AML-193 (cell line): ENCODE data around the gene SMIM43.

ENCODE experiments used
- DNase-seq, 2 experiments: peaks; one replicate each; lab custom pipeline; 2025; lab: John Stamatoyannopoulos, UW

The SMIM43 gene

DNA sequence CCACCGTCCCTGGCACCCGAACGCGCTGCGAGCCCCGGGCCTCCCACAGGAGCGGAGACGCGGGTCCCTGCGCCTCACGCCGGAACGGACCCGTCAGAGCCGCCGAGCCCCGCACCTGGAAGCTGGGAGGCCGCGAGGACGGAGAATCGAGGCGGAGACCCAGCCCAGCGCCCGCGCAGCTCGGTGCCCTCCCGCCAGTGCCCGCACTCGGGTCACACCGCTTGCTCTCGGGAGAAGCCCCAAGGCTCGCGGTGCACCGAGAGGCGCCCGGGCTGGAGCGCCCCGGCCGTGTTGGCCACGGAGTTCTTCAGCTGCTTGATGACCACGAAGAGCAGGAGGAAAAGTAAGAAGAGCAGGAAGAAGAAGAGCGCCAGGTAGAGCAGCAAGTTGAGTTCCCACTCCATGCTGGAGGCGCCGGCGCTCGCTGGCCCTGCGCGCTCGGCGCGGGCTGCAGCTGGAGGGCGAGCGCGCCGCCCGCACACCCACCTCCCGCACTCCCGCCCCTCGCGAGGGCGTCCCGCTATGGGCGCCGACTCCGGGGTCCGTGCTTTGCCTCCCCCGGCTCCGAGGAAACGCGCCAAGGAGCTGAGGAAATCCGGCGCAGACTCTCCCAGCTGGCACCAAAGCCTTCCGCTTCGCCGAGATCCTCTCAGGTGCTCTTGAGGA is at the start of gene SMIM43:
SMIM43 (minus strand) TSS at position 463 of the 666 bp plus-strand sequence; CDS start at position 404, 59 bp downstream.
- no peak for DNase-seq

DNA sequence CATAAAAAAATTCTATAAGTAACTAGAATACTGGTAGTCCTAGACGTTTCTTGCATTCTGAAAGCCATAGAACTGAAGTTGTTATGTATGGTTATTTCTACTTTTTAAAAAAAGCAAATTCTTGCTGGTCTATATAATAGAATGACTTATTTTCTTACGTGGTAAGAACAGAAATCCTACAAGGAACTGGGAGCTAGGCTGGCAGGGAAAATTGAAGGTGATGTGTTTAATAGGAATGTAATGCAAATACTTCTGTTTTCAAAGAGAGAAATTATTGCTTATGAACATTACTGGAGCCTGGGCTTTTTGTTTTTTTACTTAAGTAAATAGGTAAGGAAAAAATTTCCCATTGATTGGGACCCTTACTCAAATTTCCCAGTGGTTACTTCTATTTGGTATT is 49.8 kb upstream of the SMIM43 start:
- no peak for DNase-seq

DNA sequence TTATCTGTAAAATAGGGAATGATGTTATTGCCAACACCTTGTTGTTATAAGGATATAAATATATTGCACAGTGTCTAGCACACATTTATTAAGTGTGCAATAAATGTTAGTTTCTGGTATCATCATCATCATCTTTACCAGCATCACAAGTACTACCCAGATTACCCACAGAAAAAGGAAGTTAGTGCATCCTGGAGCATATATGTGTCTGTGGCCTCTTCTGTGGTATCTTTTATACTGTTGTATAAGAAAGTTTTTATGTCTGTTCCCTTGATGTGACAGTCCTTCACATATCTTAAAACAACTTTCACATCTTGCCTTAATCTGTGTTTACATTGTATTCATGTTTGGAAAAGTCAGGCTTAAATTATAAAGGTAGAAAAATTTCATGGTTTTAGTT is 46.2 kb upstream of the SMIM43 start:
- no peak for DNase-seq

DNA sequence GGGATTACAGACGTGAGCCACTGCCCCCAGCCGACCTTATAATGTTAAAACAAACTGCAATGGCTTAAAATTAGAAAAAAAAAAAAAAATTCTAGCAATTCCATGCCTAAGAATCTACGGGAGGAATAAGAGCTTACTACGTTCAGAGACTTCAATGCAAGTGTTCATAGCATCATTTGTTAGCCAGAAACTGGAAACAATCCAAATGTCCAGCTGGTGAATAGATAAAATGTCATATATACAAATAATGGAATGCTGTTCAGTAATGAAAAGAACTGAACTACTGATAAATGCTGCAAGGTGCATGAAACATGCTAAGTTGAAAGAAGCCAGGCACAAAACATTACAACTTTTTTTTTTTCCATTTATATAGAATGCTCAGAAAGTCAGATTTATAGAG is 41.4 kb upstream of the SMIM43 start:
- no peak for DNase-seq

DNA sequence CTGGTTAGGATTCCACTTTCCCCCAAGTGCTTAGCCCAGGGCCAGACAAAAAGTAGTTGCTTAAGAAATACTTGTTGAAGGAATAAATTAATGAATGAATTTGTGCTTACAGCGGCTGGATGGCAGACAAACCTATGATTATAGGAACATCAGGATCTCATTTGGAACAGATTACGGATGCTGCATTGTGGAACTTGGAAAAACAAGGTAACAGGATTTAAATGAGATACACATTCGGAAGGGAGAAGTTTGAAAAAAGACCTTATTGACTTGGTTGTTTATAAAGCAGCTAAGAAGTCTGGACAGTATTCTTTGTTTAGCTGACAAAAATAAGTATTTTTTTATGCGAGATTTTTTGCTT is 36.7 kb upstream of the SMIM43 start:
- DNase-seq: peak in 1 of 2 experiments; percentile 19

DNA sequence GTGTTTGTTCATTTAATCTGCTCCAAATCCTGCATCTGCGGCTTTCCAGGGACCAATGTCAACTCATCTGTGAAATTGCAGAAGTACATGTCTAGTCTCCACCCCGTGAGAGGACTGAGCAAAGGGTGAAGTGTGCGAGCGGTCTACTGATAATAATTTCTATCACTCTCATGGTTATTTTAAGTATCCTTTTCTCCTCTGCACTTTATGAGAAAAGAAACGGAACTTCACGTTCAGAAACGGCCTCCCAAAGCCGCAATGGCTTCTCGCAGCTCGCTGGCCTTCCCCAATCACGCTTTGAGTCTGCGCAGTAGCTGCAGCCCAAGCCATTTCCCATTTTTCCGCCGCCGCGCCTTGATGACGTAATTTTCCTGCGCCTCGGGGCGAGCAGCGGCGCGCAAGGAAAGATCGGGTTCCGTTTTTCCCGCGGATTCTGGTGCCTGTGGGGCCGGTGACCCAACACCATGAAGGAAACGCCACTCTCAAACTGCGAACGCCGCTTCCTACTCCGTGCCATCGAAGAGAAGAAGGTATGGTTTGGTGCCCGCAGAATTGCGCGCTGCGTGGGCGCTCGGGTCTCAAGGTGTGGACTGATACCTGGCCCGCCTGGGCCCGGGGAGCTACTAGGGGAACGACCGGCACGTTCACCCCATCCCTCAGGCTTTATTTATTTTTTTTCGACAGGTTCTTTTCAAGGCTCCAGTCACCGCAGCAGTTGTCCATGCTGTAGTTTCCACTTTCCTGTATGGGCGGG is 36.2 kb upstream of the SMIM43 start, which contains the start of gene EXOSC9:
EXOSC9 (plus strand) TSS at position 363 of the 754 bp plus-strand sequence; CDS start at position 465, 102 bp downstream.
- DNase-seq: peak; percentile 78 to 80

DNA sequence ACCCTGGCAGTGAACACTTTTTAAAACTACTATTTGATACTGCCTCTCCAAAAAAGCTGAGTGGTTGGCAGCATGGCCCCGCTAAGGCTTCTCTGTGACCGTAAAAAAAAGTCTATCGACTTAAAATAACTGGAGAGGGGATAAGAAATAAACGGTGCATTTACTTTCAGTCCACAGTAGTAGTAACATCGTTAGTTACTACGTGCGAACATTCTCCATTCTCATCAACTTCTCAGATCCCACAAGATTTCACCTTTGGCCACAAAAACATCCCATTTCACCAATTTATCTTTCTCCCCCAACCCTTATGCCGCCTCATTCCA is 35.6 kb upstream of the SMIM43 start:
- no peak for DNase-seq

DNA sequence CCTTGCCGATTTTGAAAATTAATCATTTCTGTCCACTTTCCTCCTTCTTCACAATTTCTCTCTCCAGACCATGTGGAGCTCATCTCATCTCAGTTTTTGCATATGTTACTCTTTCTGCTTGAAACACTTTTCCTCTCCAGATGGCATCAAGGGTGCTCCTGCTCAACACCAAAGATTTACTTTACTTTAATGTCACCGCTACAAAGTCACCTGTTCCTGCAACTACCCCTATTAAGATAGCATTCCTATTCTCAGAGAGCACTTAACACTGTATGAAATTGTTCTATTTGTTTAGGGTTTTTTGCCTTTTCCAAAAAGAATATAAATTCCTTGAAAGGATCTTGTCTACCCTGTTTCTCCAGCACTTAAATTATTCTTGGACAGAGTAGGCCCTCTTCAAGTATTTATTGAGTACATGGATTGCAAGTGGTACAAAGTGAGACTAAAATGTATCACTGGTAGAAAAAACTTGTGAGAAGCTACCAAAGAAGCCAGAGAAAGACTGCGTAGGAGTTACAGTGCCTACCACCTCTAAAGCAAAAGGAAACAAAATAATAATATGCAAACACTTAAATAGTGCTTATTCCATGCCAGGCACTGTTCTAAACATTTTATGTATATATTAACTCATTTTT is 35.0 kb upstream of the SMIM43 start:
- no peak for DNase-seq

DNA sequence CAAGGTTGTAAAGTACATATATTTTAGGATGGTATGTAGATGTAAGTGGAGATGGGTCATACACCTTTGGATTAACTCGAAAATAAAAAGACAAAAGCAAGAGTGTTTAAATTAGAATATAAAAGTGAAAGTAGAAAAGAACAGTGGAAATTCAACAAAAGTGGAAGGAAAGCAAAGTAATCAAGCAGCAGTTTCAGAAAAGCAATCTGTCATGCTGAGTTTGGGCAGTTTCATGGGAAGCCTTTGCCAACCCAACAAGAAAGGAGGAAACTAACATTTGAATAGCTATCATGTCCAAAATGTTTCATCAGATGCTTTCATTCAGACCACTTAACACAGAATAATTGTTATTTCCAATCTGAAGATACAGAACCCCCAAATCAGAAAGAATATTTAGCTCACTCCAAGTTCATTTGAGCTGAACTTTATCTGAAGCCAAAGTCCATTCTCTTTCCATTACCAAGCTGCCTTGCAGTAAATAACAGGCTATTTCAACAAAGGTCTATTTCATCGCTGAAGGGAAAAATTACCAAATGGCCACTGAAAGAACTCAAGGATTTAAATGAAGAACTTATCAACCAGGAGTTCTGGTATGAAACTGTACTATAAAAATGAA is 34.4 kb upstream of the SMIM43 start:
- no peak for DNase-seq

DNA sequence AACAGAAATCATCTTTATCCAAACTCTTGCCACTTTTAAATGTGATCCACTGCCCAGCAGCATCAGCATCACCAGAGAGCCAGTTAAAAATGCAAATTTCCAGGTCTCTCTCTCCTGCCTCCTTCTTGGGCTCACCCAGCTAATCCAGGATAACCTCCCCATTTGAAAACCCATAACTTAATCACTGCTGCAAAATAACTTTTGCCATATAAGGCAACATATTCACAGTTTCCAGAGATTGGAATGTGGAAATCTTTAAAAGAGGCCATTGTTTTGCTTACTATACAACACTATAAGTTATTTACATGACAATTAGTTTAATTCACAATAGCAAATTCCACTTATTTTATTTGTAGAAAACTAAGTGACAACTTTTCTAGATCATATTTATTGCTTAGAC is 31.3 kb upstream of the SMIM43 start:
- DNase-seq: no peak

DNA sequence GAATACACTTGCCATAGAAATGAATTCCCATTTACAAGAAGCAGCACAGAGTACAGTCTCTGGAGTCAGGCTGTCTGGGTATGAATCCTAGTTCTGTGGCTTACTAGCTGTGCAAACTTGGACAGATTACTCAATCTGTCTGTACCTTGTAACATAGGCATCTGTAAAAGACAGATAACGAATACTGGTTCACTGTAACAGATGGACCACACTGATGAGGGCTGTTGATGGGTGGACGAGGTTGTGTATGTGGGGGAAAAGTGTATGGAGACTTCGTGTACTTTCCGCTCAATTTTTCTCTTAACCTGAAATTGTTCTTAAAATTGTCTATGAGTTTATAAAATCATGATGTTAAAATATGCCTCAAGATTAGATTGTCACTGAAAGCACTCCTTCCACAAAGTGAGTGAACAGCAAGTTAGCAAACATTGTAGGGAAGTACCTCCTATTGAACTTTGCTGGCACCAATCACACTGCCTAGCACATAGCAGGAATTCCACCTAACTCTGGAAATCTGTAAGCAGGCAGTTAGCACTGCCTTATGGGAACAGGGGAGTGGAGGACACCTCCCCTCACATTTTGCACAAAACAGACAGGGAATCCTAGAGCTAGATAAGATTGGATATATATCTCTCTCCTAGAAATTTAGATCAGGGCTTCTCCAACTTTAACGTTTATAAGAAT is 29.7 kb upstream of the SMIM43 start:
- no peak for DNase-seq

DNA sequence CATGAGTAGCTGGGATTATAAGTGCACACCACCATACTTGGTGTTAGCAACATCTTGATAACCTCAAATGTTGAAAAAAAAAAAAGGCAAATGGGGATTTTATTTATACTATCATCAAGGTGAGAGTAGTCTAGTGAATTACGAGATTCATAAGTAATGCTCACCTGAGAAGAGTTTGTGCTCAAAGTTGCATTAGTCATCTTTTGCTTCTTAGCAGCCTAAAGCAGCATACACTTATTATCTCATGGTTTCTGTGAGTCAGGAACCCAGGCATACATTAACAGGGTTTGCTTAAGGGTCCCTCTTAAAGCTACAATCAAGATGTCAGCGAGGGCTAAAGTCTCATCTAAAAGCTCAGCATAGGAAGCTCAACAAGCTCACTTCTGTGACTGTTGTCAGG is 28.0 kb upstream of the SMIM43 start:
- no peak for DNase-seq

DNA sequence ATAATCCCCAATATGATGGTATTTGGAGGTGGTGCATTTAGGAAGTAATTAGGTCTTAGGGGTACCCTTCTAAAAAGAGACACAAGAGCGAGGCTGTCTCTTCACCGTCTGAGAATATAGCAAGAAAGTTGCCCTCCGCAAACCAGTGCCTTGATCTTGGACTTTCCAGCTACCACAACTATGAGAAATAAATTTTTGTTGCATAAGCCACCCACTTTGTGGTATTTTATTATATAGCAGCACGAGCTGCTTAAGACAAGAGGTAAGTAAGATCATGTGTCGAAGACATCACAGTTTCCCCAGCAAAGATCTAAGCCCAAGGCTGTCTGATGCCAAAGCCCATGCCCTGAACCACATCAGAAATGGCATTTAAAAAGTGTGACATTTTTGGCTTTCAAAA is 26.5 kb upstream of the SMIM43 start:
- DNase-seq: no peak

DNA sequence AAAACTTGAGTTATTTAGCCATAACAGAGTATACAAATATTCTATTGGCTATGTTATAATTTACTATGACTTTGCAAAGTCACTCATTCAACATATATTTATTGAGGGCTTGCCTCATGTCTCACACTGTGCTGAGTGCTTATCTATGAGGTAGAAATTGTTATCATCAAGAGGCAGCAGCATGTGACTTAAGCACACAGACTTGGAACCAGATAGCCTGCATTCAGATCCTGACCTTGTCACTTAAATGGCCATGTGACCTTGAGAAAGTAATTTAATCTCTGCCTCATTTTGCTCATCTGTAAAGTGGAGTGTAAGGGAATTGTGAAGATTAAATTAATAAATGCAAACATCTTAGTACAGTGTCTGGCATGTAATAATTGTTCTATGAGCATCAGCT is 26.0 kb upstream of the SMIM43 start:
- DNase-seq: no peak

DNA sequence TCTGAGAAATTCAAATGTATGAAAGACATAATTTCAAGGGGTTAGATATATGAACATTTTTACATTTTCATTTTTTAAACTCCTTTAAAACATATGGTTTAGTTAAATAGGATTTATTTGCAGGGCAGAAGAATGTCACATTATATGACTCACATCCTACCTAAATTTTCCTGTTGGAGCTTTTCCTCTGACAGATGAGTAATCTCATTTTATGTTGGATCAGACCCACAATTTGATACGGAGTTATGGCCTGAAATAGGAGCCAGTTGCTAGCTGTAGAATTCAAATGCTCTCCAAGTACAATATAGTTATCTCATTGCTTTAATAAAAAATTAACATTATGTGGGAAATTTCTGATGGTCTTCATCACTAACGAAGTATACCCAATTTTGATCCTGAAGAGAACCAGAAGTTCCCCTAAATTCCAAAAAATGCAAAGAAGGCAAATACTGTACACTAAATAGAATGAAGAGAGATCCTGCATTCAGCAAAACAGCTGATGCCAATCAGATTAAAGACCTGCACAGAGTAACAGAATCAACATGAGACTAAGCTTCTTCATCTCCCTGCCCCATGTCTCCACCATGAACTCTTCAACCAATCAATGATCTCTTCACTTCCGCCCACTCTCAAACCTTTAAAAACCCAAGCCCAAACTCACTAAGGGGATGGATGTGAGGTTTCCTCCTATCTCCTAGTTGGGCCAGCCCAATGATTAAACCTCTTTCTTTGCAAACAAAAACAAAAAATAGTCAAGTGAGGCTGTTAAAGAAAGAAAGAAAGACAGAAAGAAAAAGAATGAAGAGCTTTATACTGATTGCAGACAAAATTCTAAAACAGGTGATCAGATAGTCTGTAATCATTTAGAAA is 25.2 kb upstream of the SMIM43 start:
- no peak for DNase-seq

DNA sequence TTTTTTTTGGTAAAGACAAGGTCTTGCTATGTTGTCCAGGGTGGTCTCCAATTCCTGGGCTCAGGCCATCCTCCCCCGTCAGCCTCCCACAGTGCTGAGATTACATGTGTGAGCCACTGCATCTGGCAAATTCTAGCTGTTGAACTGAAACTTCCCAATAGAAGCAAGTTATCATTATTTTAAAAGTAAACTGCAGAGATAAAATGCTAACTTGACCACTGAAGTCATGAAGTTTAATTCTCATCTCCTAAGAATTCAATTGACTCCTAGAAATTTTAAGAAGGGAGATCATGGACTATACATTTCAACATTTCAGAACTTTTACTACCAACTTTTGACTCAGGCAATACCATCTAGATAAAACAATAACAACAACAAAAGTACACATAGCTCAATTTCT is 24.5 kb upstream of the SMIM43 start:
- DNase-seq: no peak

DNA sequence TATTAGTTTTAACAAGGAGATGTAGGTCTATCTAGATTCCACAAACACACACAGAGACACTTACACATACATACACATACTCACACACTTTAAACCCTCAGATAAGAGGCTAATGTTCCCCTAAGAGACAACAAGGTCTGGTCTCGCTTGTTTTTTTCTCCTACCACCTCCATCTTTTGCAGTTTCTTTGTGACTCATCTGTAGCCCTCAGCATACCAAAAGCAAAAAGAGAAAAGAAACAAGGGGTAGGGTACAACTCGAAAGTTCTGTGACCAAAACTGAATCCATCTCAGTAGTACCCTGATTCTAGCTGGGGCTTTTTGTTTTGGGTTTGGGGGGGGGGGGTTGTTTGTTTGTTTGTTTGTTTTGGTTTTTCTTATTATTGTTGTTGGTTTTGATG is 23.9 kb upstream of the SMIM43 start:
- no peak for DNase-seq

DNA sequence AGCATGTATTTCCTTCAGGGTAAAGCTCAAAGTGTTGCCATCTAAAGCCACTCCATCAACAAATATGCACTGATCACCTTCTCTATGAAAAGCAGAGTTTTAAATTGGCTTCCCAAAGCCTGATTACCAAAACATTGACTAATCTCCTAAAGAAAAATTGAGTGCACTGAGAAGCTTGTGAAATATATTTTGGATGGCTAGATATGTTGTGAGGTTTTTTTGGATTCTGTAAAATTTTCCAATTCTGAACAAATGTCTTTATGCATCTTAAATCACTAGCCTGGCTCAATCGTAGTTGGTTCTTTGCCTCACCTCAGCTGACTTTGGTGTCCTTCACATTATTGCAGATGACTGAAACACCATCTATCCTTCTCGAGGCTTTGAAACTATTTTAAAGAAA is 21.3 kb upstream of the SMIM43 start:
- no peak for DNase-seq

DNA sequence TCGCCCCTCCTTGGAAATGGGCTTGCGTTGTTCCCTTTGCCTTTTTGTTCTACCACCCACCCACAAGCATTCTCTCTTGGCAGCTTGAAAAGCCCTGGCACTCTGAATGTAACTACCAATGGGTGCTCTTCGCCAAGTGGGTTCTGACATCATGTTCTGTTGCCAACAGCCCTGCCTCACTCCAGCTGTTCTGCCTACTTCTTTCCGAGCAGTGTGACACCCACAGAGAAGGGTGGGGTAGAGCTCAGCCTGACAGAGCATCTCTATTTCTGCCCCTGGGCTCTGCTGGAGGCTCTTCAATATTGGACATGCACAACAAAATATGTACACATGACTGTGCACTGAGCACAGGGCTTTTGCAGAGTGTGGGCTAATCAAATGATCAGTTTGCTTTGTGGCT is 20.5 kb upstream of the SMIM43 start:
- no peak for DNase-seq

DNA sequence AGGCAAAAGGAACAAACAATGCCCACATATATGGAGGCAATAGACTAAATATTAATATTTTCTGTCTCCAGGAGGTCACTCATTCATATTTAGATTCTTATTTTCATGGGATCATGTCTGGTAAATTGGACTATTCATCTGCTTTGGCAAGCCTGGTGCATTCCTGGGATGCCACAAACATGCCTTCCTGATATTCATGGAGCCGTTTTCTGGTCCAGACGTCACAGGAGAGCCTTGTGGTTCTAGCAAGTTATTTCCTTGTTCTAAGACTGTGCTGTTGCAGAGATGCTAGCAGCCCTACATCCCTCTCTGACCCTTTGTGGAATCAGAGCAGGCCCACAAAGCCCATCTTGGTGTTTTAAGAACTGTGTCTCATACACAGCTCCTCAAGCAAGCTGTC is 20.0 kb upstream of the SMIM43 start:
- no peak for DNase-seq

DNA sequence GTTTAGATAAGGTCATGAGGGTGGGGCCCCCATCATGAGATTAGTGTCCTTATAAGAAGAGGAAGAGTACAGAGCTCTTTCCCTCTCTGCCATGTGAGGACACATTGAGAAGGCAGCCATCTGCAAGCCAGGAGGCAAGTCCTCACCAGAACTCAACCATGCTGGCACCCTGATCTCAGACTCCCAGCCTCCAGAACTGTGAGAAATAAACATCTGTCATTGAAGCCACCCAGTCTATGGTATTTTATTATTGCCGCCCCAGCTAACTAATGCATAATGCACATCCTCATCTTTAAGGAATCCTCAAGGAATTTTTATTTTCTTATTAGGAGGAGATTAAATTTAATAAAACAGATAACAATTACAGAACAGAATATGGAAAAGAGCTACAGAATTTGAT is 19.4 kb upstream of the SMIM43 start:
- DNase-seq: no peak
